Naive thymus-derived CD8-positive, alpha-beta T cell (primary cell): ENCODE data around the gene AKT3. TPM values are rescaled to one million over a fixed set of nuclear protein-coding genes. Genes with fewer than 3 reads are reported as not detected.
"Not testable (repeated sequence)": the region's sequence is repeated elsewhere in the genome, so short reads cannot be mapped to it uniquely, and the experiment has no call there.

Experiments used
- ATAC-seq, 2 donors: fragments of 150-1000 bp; cut with Tn5 transposase in 1 of 2; sonication (Bioruptor Pico), chemical (Tn5 transposase) in 1 of 2; 1 replicate in 1 of 2; 2 replicates in 1 of 2; pipeline ENCODE4 v1.10.0; 2021; ENCODE audit warnings: mild to moderate bottlenecking in 2 of 2, moderate library complexity in 2 of 2
- POLR2A ChIA-PET: fragments of 350-600 bp; sonication (Branson Sonifier 250); formaldehyde crosslinking; loops from one replicate; lab custom pipeline; 2021; ENCODE audit warnings: antibody characterized with exemption; lab: Charles Lee
- DNase-seq, 10 donors: peaks; one replicate each; pipeline versions ENCODE4 v3.0.0 to v3.0.0-alpha.2; 2020 to 2022
- H3K27ac Mint-ChIP-seq, 10 donors: one replicate each; pipeline ENCODE4 v1.8.0; 2020 to 2022; ENCODE audit warnings: mild to moderate bottlenecking in 10 of 10, mixed read lengths in 10 of 10, moderate library complexity in 4 of 10, inconsistent platforms in 1 of 10
- H3K27me3 Mint-ChIP-seq, 5 donors: one replicate each; pipeline ENCODE4 v1.8.0; 2021 to 2022; ENCODE audit warnings: mixed read lengths in 5 of 5
- H3K36me3 Mint-ChIP-seq, 3 donors: one replicate each; pipeline ENCODE4 v1.8.0; 2020 to 2022; ENCODE audit warnings: mixed read lengths in 3 of 3, mild to moderate bottlenecking in 2 of 3, inconsistent platforms in 1 of 3
- H3K4me1 Mint-ChIP-seq, 4 donors: one replicate each; pipeline ENCODE4 v1.8.0; 2021 to 2022; ENCODE audit warnings: mixed read lengths in 4 of 4
- H3K4me3 Mint-ChIP-seq, 10 donors: one replicate each; pipeline ENCODE4 v1.8.0; 2020 to 2022; ENCODE audit warnings: mild to moderate bottlenecking in 10 of 10, mixed read lengths in 10 of 10, moderate library complexity in 6 of 10, inconsistent platforms in 1 of 10
- H3K9me3 Mint-ChIP-seq, 9 donors: one replicate each; pipeline ENCODE4 v1.8.0; 2020 to 2022; ENCODE audit warnings: mixed read lengths in 9 of 9, mild to moderate bottlenecking in 3 of 9, inconsistent platforms in 1 of 9, moderate library complexity in 1 of 9
- polyA plus RNA-seq, 3 donors: library from polyadenylated mRNA; unstranded; fragments of 300-500 nt; fragmentation: Illumina TruSeq; gene quantifications; one replicate each; pipeline ENCODE4 v1.2.3, GENCODE V29; 2021
- total RNA-seq, 8 experiments: library from RNA in 2 of 8; stranded (reverse) in 2 of 8; gene quantifications; one replicate each; pipeline ENCODE4 v1.2.3 and lab custom pipeline; 2021 to 2026

Gene AKT3
- total and polyA plus RNA-seq, 5 experiments from 2014 or later, result 1.7 to 86.5 (median 4.6) TPM

DNA sequence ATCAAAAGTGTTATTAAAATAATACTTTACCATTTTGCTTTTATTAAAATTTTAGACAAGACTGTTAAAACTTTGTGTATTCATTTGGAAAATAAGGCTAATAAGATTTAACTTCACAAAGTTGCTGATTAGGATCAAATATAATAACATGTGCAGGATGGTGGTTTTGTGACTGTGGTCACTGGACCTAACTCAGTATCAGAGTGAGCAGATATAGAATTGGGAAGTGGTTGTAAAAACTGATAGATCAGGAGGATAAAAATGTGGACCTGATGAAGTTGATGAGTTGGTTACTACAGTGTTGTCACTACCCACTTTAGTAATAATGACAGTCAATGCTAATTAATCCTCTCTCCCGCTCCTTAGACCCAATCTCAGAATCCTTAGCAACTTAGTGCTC is 186.4 kb downstream of the AKT3 start:
- POLR2A ChIA-PET, result no interaction called here
- peaks cover 0 to 14% (median 3%) of the 10 kb centered on the region in 9 donors for H3K9me3 Mint-ChIP-seq
- no peak overlapping the region for H3K27ac Mint-ChIP-seq
- ATAC-seq (no peak), DNase-seq (no peak)
- H3K4me1 Mint-ChIP-seq, result peaks cover 2 to 11% (median 8%) of the 10 kb centered on the region in 4 donors
- peaks cover 41 to 57% (median 46%) of the 10 kb centered on the region in 3 donors for H3K36me3 Mint-ChIP-seq
- no peak overlapping the region for H3K4me3 Mint-ChIP-seq
- H3K27me3 Mint-ChIP-seq, result no peaks in the 10 kb centered on the region

DNA sequence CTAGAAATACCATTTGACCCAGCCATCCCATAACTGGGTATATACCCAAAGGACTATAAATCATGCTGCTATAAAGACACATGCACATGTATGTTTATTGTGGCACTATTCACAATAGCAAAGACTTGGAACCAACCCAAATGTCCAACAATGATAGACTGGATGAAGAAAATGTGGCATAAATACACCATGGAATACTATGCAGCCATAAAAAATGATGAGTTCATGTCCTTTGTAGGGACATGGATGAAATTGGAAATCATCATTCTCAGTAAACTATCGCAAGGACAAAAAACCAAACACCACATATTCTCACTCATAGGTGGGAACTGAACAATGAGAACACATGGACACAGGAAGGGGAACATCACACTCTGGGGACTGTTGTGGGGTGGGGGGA is 187.9 kb downstream of the AKT3 start:
- Mint-ChIP-seq H3K9me3 (peaks cover 0 to 14% (median 3%) of the 10 kb centered on the region in 9 donors), H3K36me3 (peaks cover 33 to 64% (median 56%) of the 10 kb centered on the region in 3 donors)
- H3K4me1 Mint-ChIP-seq, POLR2A ChIA-PET, DNase-seq, H3K27me3 Mint-ChIP-seq, H3K27ac Mint-ChIP-seq, H3K4me3 Mint-ChIP-seq, ATAC-seq: not testable (repeated sequence)

DNA sequence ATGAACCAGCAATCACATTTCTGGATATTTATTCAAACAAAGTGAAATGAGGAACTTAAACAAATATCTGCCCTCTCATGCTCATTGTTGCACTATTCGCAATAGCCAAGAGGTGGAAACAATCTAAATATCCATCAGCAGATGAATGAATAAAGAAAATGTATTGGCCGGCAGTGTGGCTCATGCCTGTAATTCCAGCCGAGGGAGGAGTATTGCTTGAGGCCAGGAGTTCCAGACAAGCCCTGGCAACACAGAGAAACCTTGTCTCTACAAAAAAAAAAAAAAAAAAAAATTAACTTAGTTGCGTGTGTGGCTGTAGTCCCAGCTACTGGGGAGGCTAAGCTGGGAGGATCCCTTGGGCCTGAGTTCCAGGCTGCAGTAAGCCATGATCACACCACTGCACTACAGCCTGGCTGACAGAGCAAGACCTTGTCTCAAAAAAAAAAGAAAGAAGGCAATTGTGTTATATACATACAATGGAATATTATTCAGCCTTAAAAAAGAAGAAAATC is 191.4 kb downstream of the AKT3 start:
- H3K4me1 Mint-ChIP-seq, result peaks cover 0 to 9% (median 0%) of the 10 kb centered on the region in 4 donors
- peaks cover 21 to 54% (median 38%) of the 10 kb centered on the region in 3 donors for H3K36me3 Mint-ChIP-seq
- no peak overlapping the region for H3K4me3 Mint-ChIP-seq
- DNase-seq, result no peak
- POLR2A ChIA-PET, result interaction anchor here (0.6 kb wide), 1 partner anchor 55 kb away, joined by 3 read pairs; no protein-coding TSS in a partner anchor
- peaks cover 0 to 16% (median 0%) of the 10 kb centered on the region in 9 donors for H3K9me3 Mint-ChIP-seq
- ATAC-seq, result no peak
- no peaks in the 10 kb centered on the region for H3K27me3 Mint-ChIP-seq
- no peak overlapping the region for H3K27ac Mint-ChIP-seq

DNA sequence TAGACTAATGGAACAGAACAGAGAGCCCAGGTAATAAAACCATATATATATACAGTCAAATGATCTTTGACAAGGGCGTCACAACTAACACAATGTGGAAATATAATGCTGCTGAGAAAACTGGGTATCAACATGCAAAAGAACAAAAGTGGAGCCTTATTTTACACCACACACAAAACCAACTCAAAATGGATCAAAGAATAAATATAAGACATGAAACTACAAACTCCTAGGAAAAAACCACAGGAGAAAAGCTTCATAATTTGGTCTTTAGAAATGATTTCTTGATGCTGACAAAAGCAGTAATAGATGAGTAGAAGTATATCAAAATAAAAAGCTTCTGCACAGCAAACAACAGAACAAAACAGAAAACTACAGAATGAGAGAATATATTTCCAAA is 192.2 kb downstream of the AKT3 start:
- Mint-ChIP-seq H3K4me3 (no peak overlapping the region), H3K27me3 (no peaks in the 10 kb centered on the region), H3K4me1 (peaks cover 0 to 7% (median 0%) of the 10 kb centered on the region in 4 donors), H3K36me3 (peaks cover 19 to 48% (median 30%) of the 10 kb centered on the region in 3 donors), H3K9me3 (peaks cover 0 to 11% (median 3%) of the 10 kb centered on the region in 9 donors), H3K27ac (peak overlapping the region in 1 of 10 donors; percentile 5)
- ATAC-seq (no peak), DNase-seq (no peak)
- POLR2A ChIA-PET, result no interaction called here

DNA sequence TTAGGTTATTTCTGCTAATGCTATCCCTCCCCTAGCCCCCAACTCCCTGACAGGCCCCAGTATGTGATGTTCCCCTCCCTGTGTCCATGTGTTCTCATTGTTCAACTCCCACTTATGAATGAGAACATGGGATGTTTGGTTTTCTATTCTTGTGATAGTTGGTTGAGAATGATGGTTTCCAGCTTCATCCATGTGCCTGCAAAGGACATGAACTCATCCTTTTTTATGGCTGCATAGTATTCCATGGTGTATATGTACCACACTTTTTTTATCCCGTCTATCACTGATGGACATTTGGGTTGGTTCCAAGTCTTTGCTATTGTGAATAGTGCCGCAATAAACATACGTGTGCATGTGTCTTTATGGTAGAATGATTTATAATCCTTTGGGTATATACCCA is 200.5 kb downstream of the AKT3 start:
- H3K4me3 Mint-ChIP-seq, POLR2A ChIA-PET, DNase-seq, H3K4me1 Mint-ChIP-seq, ATAC-seq, H3K27me3 Mint-ChIP-seq, H3K27ac Mint-ChIP-seq: not testable (repeated sequence)
- H3K9me3 Mint-ChIP-seq, result peaks cover 0 to 23% (median 4%) of the 10 kb centered on the region in 9 donors
- peaks cover 34 to 62% (median 61%) of the 10 kb centered on the region in 3 donors for H3K36me3 Mint-ChIP-seq

DNA sequence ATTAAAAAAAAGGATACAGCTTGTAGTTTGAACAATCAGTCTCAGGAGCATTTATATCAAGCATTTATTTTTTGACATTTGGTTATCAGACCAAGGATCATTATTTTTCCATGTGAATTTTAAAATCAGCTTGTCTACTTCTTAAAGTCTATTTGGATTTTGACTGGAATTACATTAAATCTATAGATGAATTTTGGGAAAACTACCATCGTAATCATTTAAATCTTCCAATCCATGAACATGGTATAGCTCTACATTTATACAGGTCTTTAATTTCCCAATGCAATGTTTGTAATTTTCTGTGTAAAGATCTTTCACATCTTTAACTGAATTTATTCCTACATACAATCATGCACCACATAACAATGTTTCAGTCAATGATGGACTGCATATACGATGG is 203.2 kb downstream of the AKT3 start:
- Mint-ChIP-seq H3K4me3 (no peak overlapping the region), H3K9me3 (peaks cover 0 to 14% (median 4%) of the 10 kb centered on the region in 9 donors), H3K27ac (no peak overlapping the region), H3K27me3 (no peaks in the 10 kb centered on the region), H3K36me3 (peaks cover 26 to 69% (median 65%) of the 10 kb centered on the region in 3 donors), H3K4me1 (peaks cover 0 to 2% (median 0%) of the 10 kb centered on the region in 4 donors)
- DNase-seq (no peak), ATAC-seq (no peak)
- POLR2A ChIA-PET, result no interaction called here

GRCh38 chr1:243645281-243645680 is 204.8 kb downstream of the AKT3 start:
- Mint-ChIP-seq H3K27me3 (no peaks in the 10 kb centered on the region), H3K4me3 (no peak overlapping the region), H3K36me3 (peaks cover 20 to 64% (median 57%) of the 10 kb centered on the region in 3 donors), H3K9me3 (peaks cover 0 to 5% (median 1%) of the 10 kb centered on the region in 9 donors), H3K27ac (no peak overlapping the region), H3K4me1 (peaks cover 0 to 4% (median 1%) of the 10 kb centered on the region in 4 donors)
- ATAC-seq (no peak), DNase-seq (no peak)
- POLR2A ChIA-PET, result no interaction called here

GRCh38 chr1:243642936-243643335 is 207.1 kb downstream of the AKT3 start:
- Mint-ChIP-seq H3K27me3 (no peaks in the 10 kb centered on the region), H3K27ac (no peak overlapping the region), H3K4me3 (no peak overlapping the region), H3K9me3 (peaks cover 0 to 14% (median 3%) of the 10 kb centered on the region in 9 donors), H3K4me1 (peaks cover 0 to 12% (median 5%) of the 10 kb centered on the region in 4 donors), H3K36me3 (peaks cover 36 to 71% (median 67%) of the 10 kb centered on the region in 3 donors)
- DNase-seq (no peak), ATAC-seq (no peak)
- POLR2A ChIA-PET, result no interaction called here

GRCh38 chr1:243639027-243639658 is 210.9 kb downstream of the AKT3 start:
- Mint-ChIP-seq H3K36me3 (peaks cover 30 to 59% (median 48%) of the 10 kb centered on the region in 3 donors), H3K4me1 (peaks cover 0 to 12% (median 5%) of the 10 kb centered on the region in 4 donors), H3K9me3 (peaks cover 0 to 14% (median 3%) of the 10 kb centered on the region in 9 donors)

DNA sequence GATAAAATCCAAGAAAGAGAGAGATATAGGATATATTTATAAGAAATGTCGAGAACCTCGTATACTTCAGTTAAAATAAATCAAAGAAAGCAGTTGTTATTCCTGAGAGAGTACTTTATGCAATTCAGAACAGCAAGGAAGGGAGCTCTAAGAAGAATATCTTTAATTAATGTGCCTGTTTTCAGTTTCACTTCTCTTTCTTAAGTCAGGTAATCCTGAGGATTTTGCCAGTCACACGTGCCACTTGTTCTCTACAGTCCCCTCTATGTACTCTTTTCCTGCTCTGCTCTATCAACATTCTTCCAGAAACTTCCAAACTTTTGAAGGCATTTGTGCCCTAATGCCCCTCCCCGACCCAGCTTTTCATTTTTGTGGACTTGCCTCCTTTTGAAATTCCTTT is 211.9 kb downstream of the AKT3 start:
- H3K36me3 Mint-ChIP-seq, result peaks cover 32 to 61% (median 51%) of the 10 kb centered on the region in 3 donors
- no peak for ATAC-seq
- peaks cover 0 to 12% (median 5%) of the 10 kb centered on the region in 4 donors for H3K4me1 Mint-ChIP-seq
- no peak for DNase-seq
- POLR2A ChIA-PET, result no interaction called here
- H3K27ac Mint-ChIP-seq, result peak overlapping the region in 1 of 10 donors; percentile 74
- H3K9me3 Mint-ChIP-seq, result peaks cover 0 to 14% (median 3%) of the 10 kb centered on the region in 9 donors
- H3K27me3 Mint-ChIP-seq, result no peaks in the 10 kb centered on the region
- no peak overlapping the region for H3K4me3 Mint-ChIP-seq

More at GRCh38 chr1:243639027-243639658, 210.9 kb downstream of the AKT3 start:
- H3K4me3 Mint-ChIP-seq, result no peak overlapping the region
- no peaks in the 10 kb centered on the region for H3K27me3 Mint-ChIP-seq
- POLR2A ChIA-PET, result no interaction called here
- peak overlapping the region in 1 of 10 donors; percentile 74 for H3K27ac Mint-ChIP-seq
- DNase-seq (no peak), ATAC-seq (no peak)

- H3K27me3 Mint-ChIP-seq, result no peaks in the 10 kb centered on the region
- H3K4me3 Mint-ChIP-seq, result no peak overlapping the region
- peaks cover 0 to 20% (median 9%) of the 10 kb centered on the region in 9 donors for H3K9me3 Mint-ChIP-seq
- POLR2A ChIA-PET, result no interaction called here
- ATAC-seq (no peak), DNase-seq (no peak)
- peaks cover 60 to 96% (median 79%) of the 10 kb centered on the region in 3 donors for H3K36me3 Mint-ChIP-seq
- H3K27ac Mint-ChIP-seq, result no peak overlapping the region
- peaks cover 0 to 3% (median 0%) of the 10 kb centered on the region in 4 donors for H3K4me1 Mint-ChIP-seq
Measured at GRCh38 chr1:243628476-243628907, 221.6 kb downstream of the AKT3 start.

DNA sequence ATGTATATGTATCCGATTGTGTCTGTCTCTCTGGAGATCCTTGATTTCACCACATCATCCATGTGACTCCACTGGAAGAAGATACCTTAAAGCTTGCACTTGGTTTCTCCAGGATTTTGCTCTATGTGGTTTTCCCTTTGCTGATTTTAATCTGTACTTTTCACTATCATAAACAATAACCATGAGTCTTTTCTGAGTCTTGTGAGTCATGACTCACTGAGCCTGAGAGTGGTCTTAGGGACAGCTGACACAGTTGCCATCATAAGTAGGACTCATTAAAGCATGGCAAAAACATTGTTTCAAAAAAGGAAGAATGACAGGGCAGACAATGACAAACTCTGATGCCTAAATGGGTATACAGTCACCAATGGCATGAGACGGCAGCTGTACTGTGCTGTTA is 226.2 kb downstream of the AKT3 start:
- Mint-ChIP-seq H3K27me3 (no peaks in the 10 kb centered on the region), H3K4me3 (no peak overlapping the region), H3K36me3 (peaks cover 55 to 78% (median 68%) of the 10 kb centered on the region in 3 donors), H3K27ac (no peak overlapping the region), H3K9me3 (peaks cover 0 to 25% (median 13%) of the 10 kb centered on the region in 9 donors), H3K4me1 (peaks cover 4 to 16% (median 11%) of the 10 kb centered on the region in 4 donors)
- ATAC-seq (no peak), DNase-seq (no peak)
- POLR2A ChIA-PET, result no interaction called here

GRCh38 chr1:243621973-243622372 is 228.1 kb downstream of the AKT3 start:
- no peak for DNase-seq
- no peak overlapping the region for H3K4me3 Mint-ChIP-seq
- peaks cover 46 to 61% (median 56%) of the 10 kb centered on the region in 3 donors for H3K36me3 Mint-ChIP-seq
- peaks cover 5 to 22% (median 13%) of the 10 kb centered on the region in 4 donors for H3K4me1 Mint-ChIP-seq
- H3K27ac Mint-ChIP-seq, result no peak overlapping the region
- H3K27me3 Mint-ChIP-seq, result no peaks in the 10 kb centered on the region
- H3K9me3 Mint-ChIP-seq, result peaks cover 0 to 25% (median 13%) of the 10 kb centered on the region in 9 donors
- no peak for ATAC-seq
- POLR2A ChIA-PET, result no interaction called here
